ENCODE results near the gene PLD4. TPM values are rescaled to one million over a fixed set of nuclear protein-coding genes. Genes with fewer than 3 reads are reported as not detected.

The PLD4 gene
- total and polyA plus RNA-seq, 2 of the 8 experiments (the other 6 are each of a cell fraction or from before 2014, with no cell fraction given), result 0.05 TPM; not detected in 1

DNA sequence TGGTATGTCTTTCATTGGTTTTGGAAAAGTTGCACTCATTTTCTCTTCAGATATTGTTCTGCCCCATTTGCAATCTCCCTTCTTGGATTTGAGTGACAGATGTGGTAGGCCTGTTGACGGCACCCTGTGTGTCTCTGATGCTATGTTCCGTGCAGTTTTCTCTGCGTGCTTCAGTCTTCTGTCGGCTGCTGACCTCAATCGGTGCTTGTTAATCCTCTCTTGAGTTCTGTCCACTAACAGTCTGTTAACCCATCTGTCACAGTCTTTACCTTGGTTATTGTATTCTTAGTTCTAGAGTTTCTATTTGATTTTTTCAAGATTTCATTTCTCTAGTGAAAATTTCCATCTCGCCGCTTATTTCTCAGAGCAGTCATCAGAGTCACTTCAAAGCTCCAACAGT, 20.7 kb upstream of the PLD4 start:
- 0 out of 4 replicates have a peak, but pooled peaks cover 0 to 2% of the 10 kb centered on the region in 2 experiments for H3K9me3 ChIP-seq (ENCODE audit: insufficient read depth in 2 of 2, low read depth in 1 of 2, low read length in 1 of 2)
- H2BK12ac ChIP-seq (ENCODE audit: low read depth, low read length), result no peak overlapping the region
- ChIA-PET CTCF (ENCODE audit: partially characterized antibody) (interaction anchor here (2.8 kb wide), 1 partner anchor 8 kb away, joined by 20 read pairs; no protein-coding TSS in a partner anchor), POLR2A (ENCODE audit: partially characterized antibody) (no interaction called here)
- H3K23me2 ChIP-seq (ENCODE audit: low read depth, low read length), result no peaks in the 10 kb centered on the region
- no peak for FAIRE-seq
- WGBS, 2 experiments (ENCODE audit: extremely low coverage in 1 of 2, insufficient coverage in 1 of 2, insufficient read length in 1 of 2, insufficient replicate concordance in 2 of 2, low coverage in 1 of 2, low lambda C conversion rate in 2 of 2, missing lambda C conversion rate in 1 of 2), result 92% methylated on average over 7 of the region's 7 CpGs; no CpG with 5 or more reads in 1 of the 2 experiments
- no peak overlapping the region for H4K91ac ChIP-seq (replicated peaks; ENCODE audit: insufficient read length, low read length)
- no peak overlapping the region for H2BK5ac ChIP-seq (ENCODE audit: low read depth, low read length)
- no peak overlapping the region for H4K5ac ChIP-seq (ENCODE audit: insufficient read length, low read depth, low read length)
- no peaks in the 10 kb centered on the region for H3K79me2 ChIP-seq (ENCODE audit: control insufficient read depth in 1 of 2, insufficient read depth in 2 of 2, low read length in 2 of 2)
- no peak overlapping the region for H2BK15ac ChIP-seq (ENCODE audit: low read length)
- no peak overlapping the region for H2BK120ac ChIP-seq (replicated peaks; ENCODE audit: low read depth, low read length)
- H3K27ac ChIP-seq (ENCODE audit: low read depth, low read length), result no peak overlapping the region
- DNase-seq (ENCODE audit: low read depth in 1 of 2, low spot score in 2 of 2), result no peak
- H3K4me3 ChIP-seq (ENCODE audit: extremely low read depth in 1 of 4, insufficient read depth in 2 of 4, low read depth in 3 of 4, low read length in 4 of 4), result no peak overlapping the region
- H3K4me2 ChIP-seq (ENCODE audit: insufficient read depth in 1 of 2, low read depth in 2 of 2, low read length in 2 of 2), result no peak overlapping the region
- no peak overlapping the region for H3K9ac ChIP-seq (replicated peaks in 1 of 4; ENCODE audit: extremely low read depth in 1 of 4, low read depth in 3 of 4, low read length in 3 of 4)
- H3K18ac ChIP-seq (ENCODE audit: extremely low read depth, low read length), result no peak overlapping the region
- H3K36me3 ChIP-seq (ENCODE audit: control insufficient read depth in 2 of 4, insufficient read depth in 4 of 4, low read length in 3 of 4), result no peaks in the 10 kb centered on the region
- H3K14ac ChIP-seq (ENCODE audit: insufficient read length), result no peak overlapping the region
- no peak overlapping the region for H4K8ac ChIP-seq (ENCODE audit: extremely low read depth, insufficient read depth, low read length)
- no peaks in the 10 kb centered on the region for H4K20me1 ChIP-seq (replicated peaks in 1 of 2; ENCODE audit: control insufficient read depth in 1 of 2, insufficient read depth in 2 of 2, low read length in 2 of 2)
- no peaks in the 10 kb centered on the region for H3K79me1 ChIP-seq (ENCODE audit: low read depth, low read length)
- H2BK20ac ChIP-seq (ENCODE audit: low read length), result no peak overlapping the region
- no peak overlapping the region for H2AFZ ChIP-seq (ENCODE audit: low read length)
- H3K4me1 ChIP-seq (replicated peaks in 1 of 4; ENCODE audit: control insufficient read depth in 3 of 4, insufficient read depth in 4 of 4, low read length in 3 of 4), result no peaks in the 10 kb centered on the region
- H3K4ac ChIP-seq (replicated peaks; ENCODE audit: insufficient read length, low read depth, low read length), result no peak overlapping the region
- no peak overlapping the region for H3K23ac ChIP-seq (ENCODE audit: insufficient read length)
- peaks cover 0 to 3% (median 1%) of the 10 kb centered on the region in 4 experiments; a peak in 2 of 7 replicates for H3K27me3 ChIP-seq (replicated peaks in 1 of 4; ENCODE audit: control insufficient read depth in 3 of 4, extremely low read depth in 1 of 4, insufficient read depth in 3 of 4, low read length in 3 of 4)
- H3K56ac ChIP-seq (replicated peaks; ENCODE audit: insufficient read length, low read depth, low read length), result no peak overlapping the region
- no peak overlapping the region for H2AK5ac ChIP-seq (ENCODE audit: low read depth, low read length)
- TF ChIP-seq CBX8 (IDR thresholded peaks at IDR 0.05; ENCODE audit: borderline replicate concordance, low read depth, low read length) (no peak), RAD21 (IDR thresholded peaks at IDR 0.05 in 1 of 2, conservative IDR thresholded peaks at IDR 0.05 in 1 of 2; ENCODE audit: low read depth in 2 of 2, low read length in 2 of 2) (no peak), GTF2F1 (IDR thresholded peaks at IDR 0.05; ENCODE audit: borderline replicate concordance, low read depth, low read length) (no peak), POU5F1 (IDR thresholded peaks at IDR 0.05; ENCODE audit: low read depth, low read length) (no peak), BCL11A (IDR thresholded peaks at IDR 0.05; ENCODE audit: low read depth in 2 of 2, low read length in 2 of 2) (no peak), JUN (IDR thresholded peaks at IDR 0.05; ENCODE audit: low read depth, low read length) (no peak), EZH2 (IDR thresholded peaks at IDR 0.05; ENCODE audit: low read depth, low read length, severe bottlenecking) (no peak), CHD1 (IDR thresholded peaks at IDR 0.05; ENCODE audit: low read depth, low read length) (no peak), EP300 (IDR thresholded peaks at IDR 0.05; ENCODE audit: borderline replicate concordance in 1 of 2, low read depth in 2 of 2, low read length in 2 of 2) (no peak), TBP (IDR thresholded peaks at IDR 0.05; ENCODE audit: low read depth, low read length) (no peak), ASH2L (IDR thresholded peaks at IDR 0.05; ENCODE audit: low read length) (no peak), RFX5 (IDR thresholded peaks at IDR 0.05; ENCODE audit: borderline replicate concordance, low read depth, low read length) (no peak)
- TF ChIP-seq, protein P1, sequence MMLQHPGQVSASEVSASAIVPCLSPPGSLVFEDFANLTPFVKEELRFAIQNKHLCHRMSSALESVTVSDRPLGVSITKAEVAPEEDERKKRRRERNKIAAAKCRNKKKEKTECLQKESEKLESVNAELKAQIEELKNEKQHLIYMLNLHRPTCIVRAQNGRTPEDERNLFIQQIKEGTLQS (IDR thresholded peaks at IDR 0.05; ENCODE audit: insufficient read depth, low read depth, low read length), result no peak

Measured in H1 (cell line).